ENCODE results near the gene ATXN7L3. TPM values are rescaled to one million over a fixed set of nuclear protein-coding genes. Genes with fewer than 3 reads are reported as not detected.

Gene ATXN7L3
- total and polyA plus RNA-seq, 9 of the 15 experiments (the other 6 are each of a cell fraction or from before 2014, with no cell fraction given): 0.62 to 66.1 (median 33.2) TPM

DNA sequence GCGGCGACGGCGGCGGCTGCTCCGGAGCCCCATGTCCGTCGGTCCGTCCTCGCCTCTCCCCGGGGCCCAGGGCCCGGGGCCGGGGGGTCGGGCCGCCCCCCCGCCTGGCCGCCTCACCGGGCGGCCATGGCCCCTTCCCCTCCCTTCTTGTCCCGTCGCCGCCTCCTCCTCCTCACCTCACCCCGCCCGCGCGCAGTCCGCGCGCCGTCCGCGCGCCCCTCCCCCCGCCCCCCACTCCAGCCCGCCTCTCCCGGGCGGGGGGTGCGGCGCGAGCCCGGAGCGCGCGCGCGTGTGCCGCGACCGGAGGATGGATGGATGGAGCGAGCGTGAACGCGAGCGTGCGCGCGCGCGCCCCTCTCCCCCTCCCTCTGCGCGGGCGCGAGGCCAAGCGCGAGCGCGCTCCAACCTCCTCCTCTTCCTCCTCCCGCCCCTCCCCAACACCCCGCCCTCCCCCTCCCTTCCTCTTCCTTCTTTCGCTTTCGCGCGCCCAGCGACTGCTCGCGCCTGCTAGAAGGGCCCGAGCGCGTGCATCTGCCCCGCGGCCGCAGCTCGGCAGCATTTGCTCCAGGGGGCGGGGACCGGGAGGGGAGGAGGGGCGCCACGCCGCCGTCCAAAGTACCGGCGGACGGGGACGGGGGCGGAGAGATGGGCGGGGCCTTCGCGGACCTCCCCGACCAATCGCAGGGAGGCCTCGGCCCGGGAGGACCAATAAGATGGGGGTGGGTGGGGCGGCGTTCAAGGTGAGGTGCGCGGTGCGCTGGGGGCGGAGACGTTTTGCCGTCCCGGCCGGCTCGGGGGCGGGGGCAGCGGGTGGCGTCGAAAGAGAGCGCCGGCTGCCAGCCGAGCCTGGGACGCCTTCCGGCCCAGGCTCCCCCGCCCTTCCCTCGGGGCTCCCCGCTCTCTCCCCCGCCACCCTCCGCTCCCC, at the start of gene ATXN7L3 (continued):
- TF ChIP-seq, protein P1, sequence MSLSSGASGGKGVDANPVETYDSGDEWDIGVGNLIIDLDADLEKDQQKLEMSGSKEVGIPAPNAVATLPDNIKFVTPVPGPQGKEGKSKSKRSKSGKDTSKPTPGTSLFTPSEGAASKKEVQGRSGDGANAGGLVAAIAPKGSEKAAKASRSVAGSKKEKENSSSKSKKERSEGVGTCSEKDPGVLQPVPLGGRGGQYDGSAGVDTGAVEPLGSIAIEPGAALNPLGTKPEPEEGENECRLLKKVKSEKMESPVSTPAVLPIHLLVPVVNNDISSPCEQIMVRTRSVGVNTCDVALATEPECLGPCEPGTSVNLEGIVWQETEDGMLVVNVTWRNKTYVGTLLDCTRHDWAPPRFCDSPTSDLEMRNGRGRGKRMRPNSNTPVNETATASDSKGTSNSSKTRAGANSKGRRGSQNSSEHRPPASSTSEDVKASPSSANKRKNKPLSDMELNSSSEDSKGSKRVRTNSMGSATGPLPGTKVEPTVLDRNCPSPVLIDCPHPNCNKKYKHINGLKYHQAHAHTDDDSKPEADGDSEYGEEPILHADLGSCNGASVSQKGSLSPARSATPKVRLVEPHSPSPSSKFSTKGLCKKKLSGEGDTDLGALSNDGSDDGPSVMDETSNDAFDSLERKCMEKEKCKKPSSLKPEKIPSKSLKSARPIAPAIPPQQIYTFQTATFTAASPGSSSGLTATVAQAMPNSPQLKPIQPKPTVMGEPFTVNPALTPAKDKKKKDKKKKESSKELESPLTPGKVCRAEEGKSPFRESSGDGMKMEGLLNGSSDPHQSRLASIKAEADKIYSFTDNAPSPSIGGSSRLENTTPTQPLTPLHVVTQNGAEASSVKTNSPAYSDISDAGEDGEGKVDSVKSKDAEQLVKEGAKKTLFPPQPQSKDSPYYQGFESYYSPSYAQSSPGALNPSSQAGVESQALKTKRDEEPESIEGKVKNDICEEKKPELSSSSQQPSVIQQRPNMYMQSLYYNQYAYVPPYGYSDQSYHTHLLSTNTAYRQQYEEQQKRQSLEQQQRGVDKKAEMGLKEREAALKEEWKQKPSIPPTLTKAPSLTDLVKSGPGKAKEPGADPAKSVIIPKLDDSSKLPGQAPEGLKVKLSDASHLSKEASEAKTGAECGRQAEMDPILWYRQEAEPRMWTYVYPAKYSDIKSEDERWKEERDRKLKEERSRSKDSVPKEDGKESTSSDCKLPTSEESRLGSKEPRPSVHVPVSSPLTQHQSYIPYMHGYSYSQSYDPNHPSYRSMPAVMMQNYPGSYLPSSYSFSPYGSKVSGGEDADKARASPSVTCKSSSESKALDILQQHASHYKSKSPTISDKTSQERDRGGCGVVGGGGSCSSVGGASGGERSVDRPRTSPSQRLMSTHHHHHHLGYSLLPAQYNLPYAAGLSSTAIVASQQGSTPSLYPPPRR (CRISPR knock-in tag; IDR thresholded peaks at IDR 0.05; ENCODE audit: borderline replicate concordance): no peak
- no peak for TF ChIP-seq CBX8 (IDR thresholded peaks at IDR 0.05; ENCODE audit: borderline replicate concordance, extremely low read depth, low read depth, low read length, poor library complexity, severe bottlenecking)
- TF ChIP-seq CBFB (CRISPR knock-in tag; IDR thresholded peaks at IDR 0.05): no peak
- TF ChIP-seq ZNF561 (CRISPR knock-in tag; conservative IDR thresholded peaks at IDR 0.05): no peak
- no peak for TF ChIP-seq STAG1 (CRISPR knock-in tag; IDR thresholded peaks at IDR 0.05; ENCODE audit: borderline replicate concordance)
- TF ChIP-seq TEAD4 (IDR thresholded peaks at IDR 0.05; ENCODE audit: low read length): no peak
- TF ChIP-seq TEAD4 (CRISPR knock-in tag; IDR thresholded peaks at IDR 0.05; ENCODE audit: borderline replicate concordance): no peak
- TF ChIP-seq, protein P2, sequence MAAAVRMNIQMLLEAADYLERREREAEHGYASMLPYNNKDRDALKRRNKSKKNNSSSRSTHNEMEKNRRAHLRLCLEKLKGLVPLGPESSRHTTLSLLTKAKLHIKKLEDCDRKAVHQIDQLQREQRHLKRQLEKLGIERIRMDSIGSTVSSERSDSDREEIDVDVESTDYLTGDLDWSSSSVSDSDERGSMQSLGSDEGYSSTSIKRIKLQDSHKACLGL (CRISPR knock-in tag; IDR thresholded peaks at IDR 0.05; ENCODE audit: borderline replicate concordance, poor library complexity, severe bottlenecking): no peak
- no peak for TF ChIP-seq ZNF583 (CRISPR knock-in tag; IDR thresholded peaks at IDR 0.05)
- TF ChIP-seq POLR2AphosphoS2 (IDR thresholded peaks at IDR 0.05; ENCODE audit: low read length): no peak
- no peak for TF ChIP-seq TCF7 (IDR thresholded peaks at IDR 0.05; ENCODE audit: borderline replicate concordance)
- no peak for TF ChIP-seq MTA2 (IDR thresholded peaks at IDR 0.05; ENCODE audit: low read depth)
- TF ChIP-seq ZNF707 (CRISPR knock-in tag; conservative IDR thresholded peaks at IDR 0.05): no peak
- TF ChIP-seq SREBF2 (CRISPR knock-in tag; IDR thresholded peaks at IDR 0.05): no peak
- no peak for TF ChIP-seq PPARD (CRISPR knock-in tag; IDR thresholded peaks at IDR 0.05)
- 0 out of 2 replicates have a peak, but pooled peaks have one; percentile 46 for TF ChIP-seq CBX1 (IDR thresholded peaks at IDR 0.05; ENCODE audit: low read depth)
- TF ChIP-seq, protein P3, sequence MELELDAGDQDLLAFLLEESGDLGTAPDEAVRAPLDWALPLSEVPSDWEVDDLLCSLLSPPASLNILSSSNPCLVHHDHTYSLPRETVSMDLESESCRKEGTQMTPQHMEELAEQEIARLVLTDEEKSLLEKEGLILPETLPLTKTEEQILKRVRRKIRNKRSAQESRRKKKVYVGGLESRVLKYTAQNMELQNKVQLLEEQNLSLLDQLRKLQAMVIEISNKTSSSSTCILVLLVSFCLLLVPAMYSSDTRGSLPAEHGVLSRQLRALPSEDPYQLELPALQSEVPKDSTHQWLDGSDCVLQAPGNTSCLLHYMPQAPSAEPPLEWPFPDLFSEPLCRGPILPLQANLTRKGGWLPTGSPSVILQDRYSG (tag; conservative IDR thresholded peaks at IDR 0.05; ENCODE audit: low read depth): no peak

Measured in K562 (cell line).